Parathyroid adenoma (tissue), 2 donors: ENCODE measurements around the gene CENPA.
"Not testable (repeated sequence)": the region's sequence is repeated elsewhere in the genome, so short reads cannot be mapped to it uniquely, and the experiment has no call there.

Experiments
- H2AFZ ChIP-seq: fragments of 300-600 bp; sonication (generic); one replicate; pipeline ENCODE4 v1.7.0; 2017; ENCODE audit warnings: antibody characterized with exemption, mild to moderate bottlenecking
- H3K27ac ChIP-seq: fragments of 300-600 bp; sonication (generic); one replicate; pipeline ENCODE4 v1.7.0; 2017
- H3K27me3 ChIP-seq: fragments of 300-600 bp; sonication (generic); one replicate; pipeline ENCODE4 v1.7.0; 2017; ENCODE audit warnings: low read length; ENCODE audit not compliant: control insufficient read depth, insufficient read depth
- H3K36me3 ChIP-seq: fragments of 300-600 bp; sonication (generic); one replicate; pipeline ENCODE4 v1.7.0; 2017; ENCODE audit warnings: low read length; ENCODE audit not compliant: control insufficient read depth, insufficient read depth
- H3K4me1 ChIP-seq: fragments of 300-600 bp; sonication (generic); one replicate; pipeline ENCODE4 v1.7.0; 2017; ENCODE audit warnings: control low read depth
- H3K4me2 ChIP-seq: fragments of 300-600 bp; sonication (generic); one replicate; pipeline ENCODE4 v1.7.0; 2017; ENCODE audit warnings: low read length
- H3K4me3 ChIP-seq: fragments of 300-600 bp; sonication (generic); one replicate; pipeline ENCODE4 v1.7.0; 2017; ENCODE audit warnings: low read depth, low read length
- H3K79me2 ChIP-seq: fragments of 300-600 bp; sonication (generic); one replicate; pipeline ENCODE4 v1.7.0; 2017; ENCODE audit warnings: control low read depth
- H3K9ac ChIP-seq: fragments of 300-600 bp; sonication (generic); one replicate; pipeline ENCODE4 v1.7.0; 2017; ENCODE audit warnings: mild to moderate bottlenecking
- H3K9me3 ChIP-seq: fragments of 300-600 bp; sonication (generic); one replicate; pipeline ENCODE4 v1.7.0; 2017; ENCODE audit warnings: low read length; ENCODE audit not compliant: control insufficient read depth
- CTCF ChIP-seq: fragments of 300-600 bp; sonication (generic); IDR thresholded peaks from one replicate; pipeline ENCODE4 v1.7.0; 2017; ENCODE audit warnings: antibody characterized with exemption, mild to moderate bottlenecking
- donor health status: primary hyperparathyroidism.

The CENPA gene

DNA sequence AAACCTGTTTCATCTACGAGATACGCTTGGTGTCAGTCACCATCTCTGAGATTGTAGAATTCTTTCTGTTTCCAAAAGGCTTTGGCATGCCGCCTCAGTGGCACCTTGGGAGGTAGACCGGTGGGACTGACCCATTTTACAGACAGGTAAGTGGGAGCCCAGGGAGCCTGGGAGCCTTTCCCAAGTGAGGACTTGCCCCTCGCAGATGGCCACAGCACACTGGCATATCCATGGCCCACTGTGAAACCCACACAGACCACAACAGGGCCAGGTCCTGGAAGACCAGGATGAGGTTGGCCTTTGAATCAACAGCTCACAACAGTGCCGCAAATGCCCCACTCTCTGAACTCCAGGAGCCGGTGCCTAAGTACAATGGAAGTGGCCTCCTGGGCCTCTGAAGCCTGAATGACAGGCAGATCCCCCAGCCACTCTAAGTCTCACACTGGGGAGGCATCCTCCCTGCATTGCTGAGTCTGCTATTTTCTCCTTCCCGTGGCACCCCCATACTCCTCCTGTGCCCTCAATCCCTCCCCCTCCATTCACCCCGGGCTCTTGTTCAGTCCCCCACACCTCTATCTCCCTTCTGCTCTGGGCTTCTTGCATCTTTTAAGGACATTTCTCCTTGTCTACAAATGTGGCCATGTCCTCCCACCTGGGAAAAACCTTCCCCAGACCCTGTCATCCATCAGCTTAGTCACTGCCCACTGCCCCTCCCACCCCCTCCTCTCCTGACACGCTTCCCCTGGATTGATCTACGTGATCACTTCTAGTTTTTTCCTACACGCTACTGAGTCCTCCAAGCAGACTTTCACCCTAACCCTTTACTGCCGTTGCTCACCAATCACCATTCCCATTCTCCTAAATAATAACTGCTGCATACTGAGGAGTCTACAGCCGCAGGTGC, 26.2 kb downstream of the CENPA start:
- H3K79me2 ChIP-seq: no peaks in the 10 kb centered on the region

GRCh38 chr2:26812731-26813130, 26.9 kb downstream of the CENPA start:
- Histone ChIP-seq H3K36me3 (no peaks in the 10 kb centered on the region), H3K79me2 (no peaks in the 10 kb centered on the region), H3K4me2 (no peak overlapping the region), H3K27ac (no peak overlapping the region), H3K4me1 (peaks cover under 1% of the 10 kb centered on the region), H2AFZ (no peak overlapping the region), H3K4me3 (no peak overlapping the region), H3K27me3 (no peaks in the 10 kb centered on the region), H3K9me3 (no peaks in the 10 kb centered on the region), H3K9ac (no peak overlapping the region)
- TF ChIP-seq CTCF: no peak

More for the DNA sequence above, 26.2 kb downstream of the CENPA start:
- Histone ChIP-seq H3K4me3 (no peak overlapping the region), H2AFZ (no peak overlapping the region), H3K4me1 (peaks cover 4% of the 10 kb centered on the region), H3K4me2 (no peak overlapping the region), H3K9ac (no peak overlapping the region), H3K9me3 (no peaks in the 10 kb centered on the region), H3K27me3 (no peaks in the 10 kb centered on the region), H3K36me3 (no peaks in the 10 kb centered on the region), H3K27ac (no peak overlapping the region)
- TF ChIP-seq CTCF: no peak

DNA sequence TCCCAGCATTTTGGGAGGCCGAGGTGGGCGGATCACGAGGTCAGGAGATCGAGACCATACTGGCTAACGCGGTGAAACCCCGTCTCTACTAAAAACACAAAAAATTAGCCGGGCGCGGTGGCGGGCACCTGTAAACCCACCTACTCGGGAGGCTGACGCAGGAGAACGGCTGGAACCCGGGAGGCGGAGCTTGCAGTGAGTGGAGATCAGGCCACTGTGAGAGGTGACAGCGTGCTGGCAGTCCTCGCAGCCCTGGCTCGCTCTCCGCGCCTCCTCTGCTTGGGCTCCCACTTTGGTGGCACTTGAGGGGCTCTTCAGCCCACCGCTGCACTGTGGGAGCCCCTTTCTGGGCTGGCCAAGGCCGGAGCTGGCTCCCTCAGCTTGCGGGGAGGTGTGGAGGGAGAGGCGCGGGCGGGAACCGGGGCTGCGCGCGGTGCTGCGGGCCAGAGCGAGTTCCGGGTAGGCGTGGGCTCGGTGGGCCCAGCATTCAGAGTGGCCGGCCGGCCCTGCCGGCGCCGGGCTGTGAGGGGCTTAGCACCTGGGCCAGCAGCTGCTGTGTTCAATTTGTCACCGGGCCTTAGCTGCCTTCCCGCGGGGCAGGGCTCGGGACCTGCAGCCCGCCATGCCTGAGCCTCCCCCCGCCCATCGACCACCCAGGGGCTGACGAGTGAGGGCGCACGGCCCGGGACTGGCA, 28.4 kb downstream of the CENPA start:
- H2AFZ ChIP-seq, H3K4me3 ChIP-seq, H3K4me2 ChIP-seq, H3K27ac ChIP-seq, H3K36me3 ChIP-seq, H3K9me3 ChIP-seq, H3K79me2 ChIP-seq, H3K9ac ChIP-seq, H3K27me3 ChIP-seq, H3K4me1 ChIP-seq: not testable (repeated sequence)

GRCh38 chr2:26816893-26817292, 31.0 kb downstream of the CENPA start:
- no peaks in the 10 kb centered on the region for H3K9me3 ChIP-seq
- no peaks in the 10 kb centered on the region for H3K36me3 ChIP-seq
- no peak overlapping the region for H3K4me2 ChIP-seq
- H3K4me3 ChIP-seq: no peak overlapping the region
- no peaks in the 10 kb centered on the region for H3K79me2 ChIP-seq
- H2AFZ ChIP-seq: no peak overlapping the region
- H3K9ac ChIP-seq: no peak overlapping the region
- TF ChIP-seq CTCF: no peak
- H3K4me1 ChIP-seq: no peaks in the 10 kb centered on the region
- H3K27ac ChIP-seq: no peak overlapping the region
- H3K27me3 ChIP-seq: no peaks in the 10 kb centered on the region

GRCh38 chr2:26818255-26818654, 32.4 kb downstream of the CENPA start:
- Histone ChIP-seq H3K9me3 (no peaks in the 10 kb centered on the region), H3K4me1 (no peaks in the 10 kb centered on the region), H3K4me2 (no peak overlapping the region), H3K36me3 (no peaks in the 10 kb centered on the region), H2AFZ (no peak overlapping the region), H3K27ac (no peak overlapping the region), H3K9ac (no peak overlapping the region), H3K27me3 (no peaks in the 10 kb centered on the region), H3K4me3 (no peak overlapping the region), H3K79me2 (no peaks in the 10 kb centered on the region)
- no peak for TF ChIP-seq CTCF
